Activated naive CD8-positive, alpha-beta T cell treated with anti-CD3 and anti-CD28 coated beads, Interleukin-2, amount 10 ng/mL, durations not matched to agents 7 days and 5 days (primary cell): Measurements from ENCODE around the gene PC. TPM values are rescaled to one million over a fixed set of nuclear protein-coding genes. Genes with fewer than 3 reads are reported as not detected.
"Not testable (repeated sequence)": the region's sequence is repeated elsewhere in the genome, so short reads cannot be mapped to it uniquely, and the experiment has no call there.

Source experiments
- ATAC-seq: fragments of 150-1000 bp; cut with Tn5 transposase; one replicate; pipeline ENCODE4 v1.10.0; 2021; ENCODE audit warnings: low read depth, moderate library complexity
- POLR2A ChIA-PET: fragments of 350-600 bp; sonication (Branson Sonifier 250); formaldehyde crosslinking; loops from one replicate; lab custom pipeline; 2021; ENCODE audit warnings: antibody characterized with exemption; lab: Charles Lee
- DNase-seq: peaks from one replicate; pipeline ENCODE4 v3.0.0; 2021
- H3K27ac Mint-ChIP-seq: one replicate; pipeline ENCODE4 v1.8.0; 2022; ENCODE audit warnings: mild to moderate bottlenecking, mixed read lengths
- H3K27me3 Mint-ChIP-seq: one replicate; pipeline ENCODE4 v1.8.0; 2022; ENCODE audit warnings: mild to moderate bottlenecking, moderate library complexity, mixed read lengths
- H3K36me3 Mint-ChIP-seq: one replicate; pipeline ENCODE4 v1.8.0; 2021; ENCODE audit warnings: mild to moderate bottlenecking, mixed read lengths
- H3K4me1 Mint-ChIP-seq: one replicate; pipeline ENCODE4 v1.8.0; 2021; ENCODE audit warnings: mixed read lengths
- H3K4me3 Mint-ChIP-seq: one replicate; pipeline ENCODE4 v1.8.0; 2022; ENCODE audit warnings: mild to moderate bottlenecking, moderate library complexity, mixed read lengths
- H3K9me3 Mint-ChIP-seq: one replicate; pipeline ENCODE4 v1.8.0; 2021; ENCODE audit warnings: mixed read lengths
- total RNA-seq, 2 experiments: library from RNA; stranded (reverse); gene quantifications; one replicate each; pipeline ENCODE4 v1.2.3, GENCODE V29; 2021

The PC gene
- total RNA-seq, 2 experiments from 2014 or later, result 8.2 to 9.0 TPM

DNA sequence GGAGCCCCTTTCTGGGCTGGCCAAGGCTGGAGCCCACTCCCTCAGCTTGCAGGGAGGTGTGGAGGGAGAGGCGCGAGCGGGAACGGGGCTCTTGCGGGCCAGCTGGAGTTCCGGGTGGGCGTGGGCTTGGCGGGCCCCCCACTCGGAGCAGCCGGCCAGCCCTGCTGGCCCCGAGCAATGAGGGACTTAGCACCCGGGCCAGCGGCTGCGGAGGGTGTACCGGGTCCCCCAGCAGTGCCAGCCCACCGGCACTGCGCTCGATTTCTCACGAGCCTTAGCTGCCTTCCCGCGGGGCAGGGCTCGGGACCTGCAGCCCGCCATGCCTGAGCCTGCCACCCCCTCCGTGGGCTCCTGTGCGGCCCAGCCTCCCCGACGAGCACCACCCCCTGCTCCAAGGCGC is 30.6 kb upstream of the PC start:
- DNase-seq, H3K27ac Mint-ChIP-seq, H3K4me1 Mint-ChIP-seq, H3K36me3 Mint-ChIP-seq, POLR2A ChIA-PET, H3K9me3 Mint-ChIP-seq, ATAC-seq, H3K4me3 Mint-ChIP-seq: not testable (repeated sequence)
- H3K27me3 Mint-ChIP-seq, result peaks cover 14% of the 10 kb centered on the region

DNA sequence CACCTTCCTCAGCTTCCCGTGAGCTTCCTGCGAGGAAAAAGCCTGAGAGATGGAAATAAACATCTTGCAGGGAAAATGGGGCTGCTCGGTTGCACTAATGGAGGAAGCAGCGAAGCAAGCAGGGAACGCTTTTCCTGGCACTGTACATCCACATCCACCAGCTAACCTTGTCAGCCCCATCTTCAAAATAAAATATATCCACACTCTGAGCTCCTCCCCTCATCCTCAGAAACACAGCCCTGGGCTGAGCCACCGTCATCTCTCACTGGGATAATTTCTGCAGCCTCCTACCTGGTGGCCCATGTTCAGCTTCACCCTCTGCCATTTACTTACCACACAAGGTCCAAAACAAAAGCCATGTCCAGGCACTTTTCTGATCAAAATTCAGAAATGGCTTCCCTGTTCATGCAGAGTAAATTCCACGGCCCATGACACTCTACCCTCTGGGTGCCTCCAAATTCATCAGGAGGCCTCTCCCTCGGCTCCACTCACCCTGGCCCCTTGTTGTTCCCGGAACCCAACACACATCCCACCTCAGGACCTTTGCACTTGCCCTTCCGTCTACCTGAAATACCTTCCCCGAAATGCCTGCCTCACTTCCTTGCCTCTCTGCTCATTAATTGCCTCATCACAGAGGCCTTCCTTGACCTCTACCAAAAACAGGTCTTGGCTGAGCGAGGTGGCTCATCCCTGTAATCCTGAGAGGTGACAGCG is 29.9 kb upstream of the PC start:
- POLR2A ChIA-PET, result no interaction called here
- Mint-ChIP-seq H3K36me3 (peaks cover 1% of the 10 kb centered on the region), H3K27ac (no peak overlapping the region), H3K27me3 (peaks cover 14% of the 10 kb centered on the region), H3K4me3 (no peak overlapping the region), H3K4me1 (peaks cover 2% of the 10 kb centered on the region), H3K9me3 (no peaks in the 10 kb centered on the region)
- DNase-seq, result no peak
- no peak for ATAC-seq

DNA sequence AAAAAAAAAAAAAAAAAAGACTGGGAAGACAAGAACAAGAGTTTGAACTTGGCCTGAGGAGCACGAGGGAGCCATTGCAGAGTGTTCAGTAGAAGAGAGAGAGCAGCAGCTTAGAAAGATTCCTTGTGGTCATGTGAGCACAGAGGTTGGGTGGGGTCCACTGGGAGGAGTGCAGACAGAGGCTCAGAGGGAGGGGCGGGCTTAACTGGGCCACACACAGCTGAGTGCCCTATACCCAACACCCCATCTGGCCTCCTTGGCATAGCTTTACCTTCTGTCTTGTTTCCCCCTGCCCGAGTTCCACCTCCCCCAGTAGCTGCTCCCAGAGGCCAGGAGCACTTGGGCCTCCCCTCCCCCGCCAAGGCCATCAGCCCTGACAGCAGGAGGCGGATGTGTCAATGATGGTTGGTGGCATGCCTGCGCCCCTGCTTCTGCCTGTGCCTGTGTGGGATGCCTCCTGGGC is 29.0 kb upstream of the PC start:
- Mint-ChIP-seq H3K9me3 (no peaks in the 10 kb centered on the region), H3K4me1 (peaks cover 3% of the 10 kb centered on the region), H3K27ac (no peak overlapping the region), H3K27me3 (peaks cover 19% of the 10 kb centered on the region), H3K36me3 (peaks cover 1% of the 10 kb centered on the region), H3K4me3 (no peak overlapping the region)
- POLR2A ChIA-PET, result no interaction called here
- ATAC-seq, result no peak
- no peak for DNase-seq

DNA sequence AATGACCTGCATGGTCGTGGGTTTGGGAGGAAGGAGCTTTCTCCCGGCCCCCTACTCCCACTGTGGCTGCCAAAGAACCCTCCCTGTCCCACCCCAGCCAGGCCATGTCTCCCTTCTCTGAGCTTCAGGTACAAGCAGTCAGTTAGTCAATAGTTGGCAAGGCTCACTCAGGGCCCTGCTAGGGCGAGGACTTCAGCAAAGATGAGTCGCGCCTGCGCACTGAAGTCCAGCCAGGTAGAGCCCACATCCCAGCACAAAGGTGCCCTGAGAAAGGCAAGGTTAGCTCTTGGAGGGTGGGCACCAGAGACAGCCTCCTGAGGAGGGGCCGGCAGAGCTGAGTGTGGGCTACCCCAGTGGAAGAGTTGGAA is 28.0 kb upstream of the PC start:
- H3K27ac Mint-ChIP-seq, result no peak overlapping the region
- no peak for ATAC-seq
- H3K4me1 Mint-ChIP-seq, result peaks cover 5% of the 10 kb centered on the region
- no peak for DNase-seq
- H3K27me3 Mint-ChIP-seq, result peaks cover 18% of the 10 kb centered on the region
- POLR2A ChIA-PET, result no interaction called here
- H3K36me3 Mint-ChIP-seq, result peaks cover 1% of the 10 kb centered on the region
- no peak overlapping the region for H3K4me3 Mint-ChIP-seq
- no peaks in the 10 kb centered on the region for H3K9me3 Mint-ChIP-seq

DNA sequence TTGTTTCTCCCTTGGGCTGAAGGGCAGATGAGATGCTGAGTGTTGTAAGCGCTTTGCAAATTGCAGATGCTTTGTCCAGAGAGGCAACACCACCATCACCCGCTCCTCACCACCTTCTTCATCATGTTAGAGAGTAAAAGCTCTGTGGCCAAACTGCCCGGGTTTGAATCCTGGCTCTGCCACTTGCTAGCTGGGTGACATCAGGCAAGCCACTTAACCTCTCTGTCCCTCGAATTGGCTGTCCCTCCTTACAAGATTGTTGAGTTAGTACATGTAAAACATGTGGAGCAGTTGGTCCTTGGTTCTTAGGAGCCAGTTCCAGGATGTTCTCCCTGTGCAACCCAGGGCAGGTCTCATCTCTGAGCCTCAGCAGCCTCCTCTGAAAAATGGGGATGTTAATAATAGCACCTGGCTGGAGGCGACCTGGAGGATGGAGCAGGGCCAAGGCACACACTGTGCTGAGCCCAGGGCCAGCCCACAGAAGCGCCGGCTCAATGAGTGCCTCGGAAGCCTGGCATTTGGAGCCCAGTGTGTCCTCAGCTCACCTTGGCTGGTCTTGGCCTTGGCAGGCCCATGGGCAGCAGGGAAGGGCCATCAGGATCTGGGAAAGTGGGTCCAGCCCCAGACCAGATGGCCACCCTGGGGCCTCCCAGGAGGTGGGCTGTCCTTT is 27.5 kb upstream of the PC start:
- no peak overlapping the region for H3K4me3 Mint-ChIP-seq
- peaks cover 5% of the 10 kb centered on the region for H3K4me1 Mint-ChIP-seq
- H3K9me3 Mint-ChIP-seq, result no peaks in the 10 kb centered on the region
- DNase-seq (no peak), ATAC-seq (no peak)
- H3K27me3 Mint-ChIP-seq, result peaks cover 18% of the 10 kb centered on the region
- POLR2A ChIA-PET, result no interaction called here
- H3K27ac Mint-ChIP-seq, result no peak overlapping the region
- peaks cover 1% of the 10 kb centered on the region for H3K36me3 Mint-ChIP-seq

DNA sequence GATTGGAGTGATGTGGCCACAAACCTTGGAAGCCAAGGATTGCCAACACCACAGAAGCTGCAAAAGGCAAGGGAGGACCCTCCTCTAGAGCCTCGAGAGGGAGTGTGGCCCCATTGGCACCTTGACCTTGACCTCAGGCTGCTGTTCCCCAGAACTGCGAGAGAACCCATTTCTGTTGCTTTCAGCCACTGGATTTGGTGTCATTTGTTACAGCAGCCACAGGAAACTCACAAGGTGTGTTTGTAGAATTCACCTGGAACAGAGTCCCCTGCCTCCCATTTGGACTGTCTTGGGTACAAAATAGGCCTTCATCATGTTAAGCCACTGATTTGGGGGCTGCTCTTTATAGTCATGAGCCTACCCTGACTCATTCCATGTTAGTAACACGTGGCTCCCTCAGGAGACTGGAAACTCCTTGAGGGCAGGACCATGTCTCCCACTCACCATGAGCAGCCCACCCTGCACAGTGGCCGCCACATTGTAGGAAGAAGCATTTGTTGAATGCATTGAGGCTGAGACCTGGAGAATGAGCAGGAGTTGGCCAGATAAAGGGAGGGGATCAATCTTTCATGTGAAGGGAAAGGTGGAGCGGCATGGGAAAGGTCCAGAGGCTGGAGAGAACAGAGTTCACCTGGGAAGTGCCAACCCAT is 25.2 kb upstream of the PC start:
- no peak overlapping the region for H3K27ac Mint-ChIP-seq
- POLR2A ChIA-PET, result no interaction called here
- peaks cover 1% of the 10 kb centered on the region for H3K36me3 Mint-ChIP-seq
- peaks cover 2% of the 10 kb centered on the region for H3K9me3 Mint-ChIP-seq
- no peak overlapping the region for H3K4me3 Mint-ChIP-seq
- peaks cover 5% of the 10 kb centered on the region for H3K4me1 Mint-ChIP-seq
- peaks cover 13% of the 10 kb centered on the region for H3K27me3 Mint-ChIP-seq
- no peak for ATAC-seq
- no peak for DNase-seq

DNA sequence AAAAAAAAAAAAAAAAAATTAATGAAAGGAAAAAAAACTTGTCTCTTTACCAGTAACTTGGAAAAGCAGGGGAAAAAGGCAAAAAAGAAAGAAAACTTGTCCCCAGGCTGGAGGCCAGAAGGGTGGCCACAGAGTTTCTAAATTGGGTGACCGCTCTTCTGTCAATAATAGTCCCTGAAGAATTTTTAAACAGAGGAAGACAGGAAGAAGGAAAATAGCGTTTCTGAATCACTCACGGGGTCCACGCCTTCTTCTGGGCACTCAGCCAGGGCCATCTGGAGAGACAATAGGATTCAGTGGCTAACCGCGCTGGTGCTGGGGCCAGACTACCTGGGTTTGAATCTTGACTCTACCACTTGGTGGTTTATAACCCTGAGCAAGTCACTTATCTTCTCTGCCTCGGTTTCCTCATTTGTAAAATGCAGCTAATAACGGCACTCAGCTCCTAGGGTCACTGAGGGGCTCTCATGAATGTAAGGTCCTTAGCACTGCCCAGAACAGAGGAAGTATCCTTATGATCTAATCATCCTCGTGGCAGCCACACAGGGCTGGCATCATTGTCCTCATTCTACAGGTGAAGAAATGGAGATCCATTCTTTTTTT is 23.9 kb upstream of the PC start:
- Mint-ChIP-seq H3K36me3 (peaks cover 1% of the 10 kb centered on the region), H3K4me3 (no peak overlapping the region), H3K9me3 (peaks cover 2% of the 10 kb centered on the region), H3K27ac (no peak overlapping the region), H3K4me1 (peaks cover 3% of the 10 kb centered on the region), H3K27me3 (peaks cover 13% of the 10 kb centered on the region)
- ATAC-seq (no peak), DNase-seq (no peak)
- POLR2A ChIA-PET, result no interaction called here

DNA sequence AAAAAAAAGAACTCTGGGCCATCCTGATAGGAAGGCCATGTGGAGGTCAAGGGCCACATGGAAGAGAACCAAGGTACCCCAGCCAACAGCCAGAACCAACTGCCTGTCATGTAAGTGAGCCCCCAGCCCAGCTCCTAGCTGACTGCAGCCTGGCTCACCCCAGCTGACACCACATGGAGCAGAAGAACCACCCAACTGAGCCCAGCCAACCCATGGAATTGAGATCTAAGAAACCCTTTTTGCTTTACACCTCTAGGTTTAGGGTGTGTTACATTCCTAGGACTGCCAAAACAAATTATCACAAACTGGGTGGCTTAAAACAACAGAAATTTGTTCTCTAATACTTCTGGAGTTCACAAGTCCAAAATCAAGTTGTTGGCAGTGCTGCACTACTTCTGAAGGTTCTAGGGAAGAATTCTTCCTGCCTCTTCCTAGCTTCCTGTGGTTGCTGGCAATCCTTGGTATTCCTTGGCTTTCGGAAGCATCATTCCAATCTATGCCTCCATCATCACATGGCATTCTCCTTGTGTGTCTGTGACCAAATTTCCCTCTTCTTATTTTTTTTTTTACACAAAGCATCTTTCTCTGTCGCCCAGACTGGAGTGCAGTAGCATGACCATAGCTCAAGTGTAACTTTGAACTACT is 21.3 kb upstream of the PC start:
- POLR2A ChIA-PET, result no interaction called here
- peaks cover 2% of the 10 kb centered on the region for H3K9me3 Mint-ChIP-seq
- H3K27ac Mint-ChIP-seq, result no peak overlapping the region
- H3K4me3 Mint-ChIP-seq, result no peak overlapping the region
- peaks cover 11% of the 10 kb centered on the region for H3K27me3 Mint-ChIP-seq
- DNase-seq, result no peak
- no peak for ATAC-seq
- peaks cover 3% of the 10 kb centered on the region for H3K4me1 Mint-ChIP-seq
- no peaks in the 10 kb centered on the region for H3K36me3 Mint-ChIP-seq

DNA sequence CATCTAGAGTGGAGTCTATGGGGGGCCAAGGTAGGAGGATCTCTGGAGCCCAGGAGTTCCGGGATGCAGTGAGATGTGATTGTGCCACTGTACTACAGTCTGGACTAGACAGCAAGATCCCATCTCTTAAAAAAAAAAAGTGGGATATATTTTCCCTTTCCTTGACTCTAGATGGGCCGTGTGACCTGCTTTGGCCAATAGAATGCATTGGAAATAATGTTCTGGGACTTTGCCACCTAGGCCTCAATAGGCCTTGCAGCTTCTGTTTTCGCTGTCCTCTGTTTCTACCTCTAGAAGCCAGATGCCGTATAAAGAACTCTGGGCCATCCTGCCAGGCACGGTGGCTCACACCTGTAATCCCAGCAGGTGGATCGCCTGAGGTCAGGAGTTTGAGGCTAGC is 20.5 kb upstream of the PC start:
- POLR2A ChIA-PET, result no interaction called here
- H3K4me1 Mint-ChIP-seq, result peaks cover 3% of the 10 kb centered on the region
- H3K4me3 Mint-ChIP-seq, result no peak overlapping the region
- H3K27ac Mint-ChIP-seq, result no peak overlapping the region
- H3K27me3 Mint-ChIP-seq, result peaks cover 11% of the 10 kb centered on the region
- DNase-seq, result no peak
- peaks cover 2% of the 10 kb centered on the region for H3K9me3 Mint-ChIP-seq
- no peak for ATAC-seq
- H3K36me3 Mint-ChIP-seq, result no peaks in the 10 kb centered on the region

DNA sequence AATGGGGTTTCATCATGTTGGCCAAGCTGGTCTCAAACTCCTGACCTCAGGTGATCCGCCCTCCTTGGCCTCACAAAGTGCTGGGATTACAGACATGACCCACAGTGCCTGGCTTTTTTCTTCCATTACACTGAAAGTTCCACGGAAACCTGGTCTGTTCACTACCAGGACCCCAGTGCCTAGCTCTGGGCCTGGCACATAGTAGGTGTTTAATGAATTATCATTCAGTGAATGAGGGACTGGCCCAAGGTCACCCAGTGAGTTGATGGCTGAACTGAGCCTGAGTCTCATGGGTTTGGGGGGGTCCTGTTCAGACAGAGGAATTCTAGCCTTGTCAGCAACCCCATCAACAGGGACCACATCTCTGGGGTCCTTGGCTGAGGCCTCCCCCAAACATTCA is 20.0 kb upstream of the PC start:
- DNase-seq, result no peak
- Mint-ChIP-seq H3K27ac (no peak overlapping the region), H3K4me3 (no peak overlapping the region), H3K4me1 (peaks cover 3% of the 10 kb centered on the region), H3K9me3 (peaks cover 2% of the 10 kb centered on the region), H3K27me3 (peaks cover 11% of the 10 kb centered on the region), H3K36me3 (no peaks in the 10 kb centered on the region)
- no peak for ATAC-seq
- POLR2A ChIA-PET, result no interaction called here

DNA sequence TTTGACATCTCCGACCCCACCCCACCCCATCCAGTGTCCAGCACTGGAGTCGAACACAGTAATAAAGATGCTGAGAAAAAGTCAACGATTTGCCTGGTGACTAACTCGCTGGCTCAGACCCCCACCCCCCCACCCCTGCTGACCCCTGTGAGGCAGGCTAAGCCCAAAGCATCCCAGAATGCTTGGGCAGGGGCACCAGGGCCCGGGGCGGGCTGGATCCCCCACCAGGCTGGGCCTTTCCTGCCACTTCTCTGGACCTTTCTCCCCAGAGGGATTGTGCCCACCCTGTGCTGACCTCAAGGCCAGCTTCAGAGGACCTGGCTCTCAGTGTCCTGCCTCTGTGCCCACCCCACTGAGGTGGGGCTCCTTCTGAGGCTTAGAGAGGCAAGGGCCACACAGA is 18.7 kb upstream of the PC start:
- POLR2A ChIA-PET, result no interaction called here
- no peak for ATAC-seq
- Mint-ChIP-seq H3K27ac (no peak overlapping the region), H3K4me1 (no peaks in the 10 kb centered on the region), H3K27me3 (peaks cover 3% of the 10 kb centered on the region), H3K36me3 (no peaks in the 10 kb centered on the region), H3K9me3 (peaks cover 2% of the 10 kb centered on the region), H3K4me3 (no peak overlapping the region)
- no peak for DNase-seq

DNA sequence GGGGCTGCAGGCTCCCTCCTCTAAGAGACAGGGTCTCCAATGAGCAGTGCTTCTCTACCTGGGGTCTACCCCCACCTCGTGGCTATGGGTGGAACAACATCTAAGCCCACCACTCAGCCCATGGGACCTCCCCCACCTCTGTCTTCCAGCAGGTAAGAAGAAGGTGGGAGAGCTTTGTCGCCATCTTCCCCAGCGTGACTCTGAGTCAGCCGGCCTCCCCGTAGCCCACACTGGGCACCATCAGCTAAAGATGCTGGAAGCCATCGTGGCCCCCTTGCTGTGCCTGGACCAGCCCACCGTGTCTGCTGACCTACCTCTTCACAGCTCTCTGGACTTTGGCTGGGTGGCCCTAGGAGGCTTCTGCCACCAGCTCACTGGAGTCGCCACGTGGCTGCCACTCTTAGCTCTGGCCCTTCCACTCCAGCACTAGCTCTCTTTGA is 17.9 kb upstream of the PC start:
- peaks cover 3% of the 10 kb centered on the region for H3K27me3 Mint-ChIP-seq
- H3K27ac Mint-ChIP-seq, result no peak overlapping the region
- no peak overlapping the region for H3K4me3 Mint-ChIP-seq
- H3K36me3 Mint-ChIP-seq, result no peaks in the 10 kb centered on the region
- ATAC-seq (no peak), DNase-seq (no peak)
- no peaks in the 10 kb centered on the region for H3K4me1 Mint-ChIP-seq
- POLR2A ChIA-PET, result interaction anchor here (0.7 kb wide), 1 partner anchor 133 kb away, joined by 4 read pairs; the partner anchor contains the start of gene RCE1
- peaks cover 2% of the 10 kb centered on the region for H3K9me3 Mint-ChIP-seq

DNA sequence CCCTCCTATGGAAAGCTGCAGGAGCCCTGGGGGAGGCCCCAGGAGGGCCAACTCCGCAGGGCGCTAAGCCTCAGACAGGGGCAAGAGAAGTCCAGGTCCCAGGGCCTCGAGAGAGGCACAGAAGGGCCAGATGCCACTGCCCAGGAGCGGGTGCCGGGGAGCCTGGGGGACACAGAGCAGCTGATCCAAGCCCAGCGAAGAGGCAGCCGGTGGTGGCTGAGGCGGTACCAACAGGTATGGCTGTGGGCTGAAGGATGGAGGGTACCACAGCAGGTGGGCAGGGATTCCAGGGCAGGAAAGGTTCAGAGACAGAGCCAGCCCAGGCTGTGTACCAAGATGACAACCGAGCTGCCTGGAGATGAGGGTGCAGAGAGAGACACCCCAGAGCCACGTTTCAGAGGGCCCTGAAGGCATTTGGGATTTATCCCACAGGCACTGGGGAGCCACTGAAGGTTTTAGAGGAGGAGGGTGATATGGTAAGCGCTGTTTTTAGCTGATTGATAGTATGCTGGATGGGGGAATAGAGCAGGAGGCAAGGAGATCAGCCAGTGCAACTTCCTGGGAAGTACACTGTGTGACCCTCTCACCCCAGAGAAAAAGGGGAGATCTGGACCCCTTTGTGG is 17.3 kb upstream of the PC start:
- peaks cover 4% of the 10 kb centered on the region for H3K4me1 Mint-ChIP-seq
- H3K27ac Mint-ChIP-seq, result no peak overlapping the region
- H3K9me3 Mint-ChIP-seq, result peaks cover 2% of the 10 kb centered on the region
- no peaks in the 10 kb centered on the region for H3K36me3 Mint-ChIP-seq
- no peak overlapping the region for H3K4me3 Mint-ChIP-seq
- DNase-seq (no peak), ATAC-seq (no peak)
- peaks cover 3% of the 10 kb centered on the region for H3K27me3 Mint-ChIP-seq
- POLR2A ChIA-PET, result interaction anchor here (0.7 kb wide), 1 partner anchor 133 kb away, joined by 4 read pairs; the partner anchor contains the start of gene RCE1
